PC-9 (cell line): ENCODE measurements around the gene GCDH.

Experiments used
- CTCF ChIP-seq: fragments of 200-600 bp; sonication (generic); conservative IDR thresholded peaks from 2 replicates; pipeline ENCODE4 v1.6.1; 2017; ENCODE audit warnings: mixed run types, antibody characterized with exemption, mild to moderate bottlenecking, moderate library complexity
- EZH2 ChIP-seq: fragments of 200-600 bp; sonication (generic); IDR thresholded peaks from 2 replicates; pipeline ENCODE4 v1.8.0; 2017; ENCODE audit warnings: antibody characterized with exemption, low read depth

- no peak; the same call in 1 of the 2 replicates for TF ChIP-seq CTCF
- TF ChIP-seq EZH2, result no peak
Measured at GRCh38 chr19:12867120-12868099, 23.6 kb upstream of the GCDH start.
